GM18526 (cell line): Measurements from ENCODE around the gene KCND2.

ENCODE experiments used
- POLR2A ChIP-seq: IDR thresholded peaks from 3 replicates; pipeline ENCODE4 v1.6.1; 2011; ENCODE audit not compliant: insufficient read length; ENCODE audit errors: extremely low read depth

KCND2 gene

GRCh38 chr7:120720317-120720716, 447.3 kb downstream of the KCND2 start:
- no peak for TF ChIP-seq POLR2A

GRCh38 chr7:120723465-120724385, 450.8 kb downstream of the KCND2 start:
- no peak for TF ChIP-seq POLR2A

- no peak for TF ChIP-seq POLR2A
Observed at GRCh38 chr7:120724448-120724847, 451.5 kb downstream of the KCND2 start.

GRCh38 chr7:120724955-120725354, 452.0 kb downstream of the KCND2 start:
- TF ChIP-seq POLR2A: no peak

- no peak for TF ChIP-seq POLR2A
Observed at GRCh38 chr7:120725376-120726039, 452.5 kb downstream of the KCND2 start.

GRCh38 chr7:120729245-120729644, 456.3 kb downstream of the KCND2 start:
- TF ChIP-seq POLR2A: no peak

GRCh38 chr7:120731271-120731670, 458.3 kb downstream of the KCND2 start:
- no peak for TF ChIP-seq POLR2A

GRCh38 chr7:120732256-120732655, 459.3 kb downstream of the KCND2 start:
- TF ChIP-seq POLR2A: no peak

- TF ChIP-seq POLR2A: no peak
Observed at GRCh38 chr7:120733143-120733542, 460.2 kb downstream of the KCND2 start.

- no peak for TF ChIP-seq POLR2A
Observed at GRCh38 chr7:120733835-120734234, 460.9 kb downstream of the KCND2 start.

- TF ChIP-seq POLR2A: no peak
Observed at GRCh38 chr7:120735791-120736190, 462.8 kb downstream of the KCND2 start.

- no peak for TF ChIP-seq POLR2A
Observed at GRCh38 chr7:120738816-120739215, 465.8 kb downstream of the KCND2 start.

- no peak for TF ChIP-seq POLR2A
Observed at GRCh38 chr7:120740348-120740747, 467.4 kb downstream of the KCND2 start.

- no peak for TF ChIP-seq POLR2A
Observed at GRCh38 chr7:120741371-120742042, 468.5 kb downstream of the KCND2 start.

- no peak for TF ChIP-seq POLR2A
Observed at GRCh38 chr7:120742372-120742771, 469.4 kb downstream of the KCND2 start.

- TF ChIP-seq POLR2A: no peak
Observed at GRCh38 chr7:120743128-120743527, 470.2 kb downstream of the KCND2 start.
